A673 (cell line): ENCODE data around the gene CH25H. TPM values are rescaled to one million over a fixed set of nuclear protein-coding genes. Genes with fewer than 3 reads are reported as not detected.
"Not testable (repeated sequence)": the region's sequence is repeated elsewhere in the genome, so short reads cannot be mapped to it uniquely, and the experiment has no call there.

Experiments
- Bru-seq: library from RNA; stranded (reverse); fragments of 400-500 nt; gene quantifications from one replicate; lab custom pipeline; 2021; lab: Mats Ljungman, UMichigan
- BruChase-seq, 2 experiments: library from RNA; stranded (reverse); fragments of 400-500 nt; gene quantifications; one replicate each; lab custom pipeline; 2021; lab: Mats Ljungman, UMichigan
- BruUV-seq: library from RNA; stranded (reverse); fragments of 400-500 nt; replicated peaks from 2 replicates; lab custom pipeline; 2021; lab: Mats Ljungman, UMichigan
- CTCF ChIA-PET: fragments of 300-600 bp; sonication (Branson Sonifier 250); formaldehyde crosslinking; loops from one replicate; lab custom pipeline; 2022; ENCODE audit warnings: antibody characterized with exemption; lab: Charles Lee
- POLR2A ChIA-PET: fragments of 300-600 bp; sonication (Branson Sonifier 250); formaldehyde crosslinking; loops from one replicate; lab custom pipeline; 2022; ENCODE audit warnings: antibody characterized with exemption; ENCODE audit not compliant: low non-redundant PET; lab: Charles Lee
- DNase-seq: peaks from one replicate; pipeline ENCODE4 v3.0.0-alpha.2; 2015; ENCODE audit warnings: low spot score
- H3K27ac ChIP-seq: fragments of 200-600 bp; sonication (generic); 2 replicates; pipeline ENCODE4 v1.5.1; 2016; ENCODE audit warnings: mixed run types, low read depth, mild to moderate bottlenecking, mixed read lengths, antibody characterized with exemption, low read length; ENCODE audit not compliant: poor library complexity, severe bottlenecking
- H3K27me3 ChIP-seq: fragments of 200-600 bp; sonication (generic); replicated peaks from 2 replicates; pipeline ENCODE4 v1.6.1; 2017; ENCODE audit warnings: mixed run types, low read depth, mild to moderate bottlenecking, mixed read lengths, antibody characterized with exemption, low read length; ENCODE audit not compliant: insufficient read depth, poor library complexity
- H3K36me3 ChIP-seq: fragments of 200-600 bp; sonication (generic); 2 replicates; pipeline ENCODE4 v1.6.1; 2016; ENCODE audit warnings: mixed run types, mild to moderate bottlenecking, mixed read lengths, antibody characterized with exemption, low read length; ENCODE audit not compliant: insufficient read depth, poor library complexity, severe bottlenecking
- H3K4me1 ChIP-seq: fragments of 200-600 bp; sonication (generic); 2 replicates; pipeline ENCODE4 v1.6.1; 2017; ENCODE audit warnings: mixed run types, mild to moderate bottlenecking, mixed read lengths, antibody characterized with exemption, low read length; ENCODE audit not compliant: insufficient read depth, poor library complexity, severe bottlenecking
- H3K4me3 ChIP-seq: fragments of 200-600 bp; sonication (generic); 2 replicates; pipeline ENCODE4 v1.5.1; 2016; ENCODE audit warnings: low read depth, mixed run types, mild to moderate bottlenecking, mixed read lengths, low read length; ENCODE audit not compliant: poor library complexity, severe bottlenecking
- H3K9me3 ChIP-seq: fragments of 200-600 bp; sonication (generic); 2 replicates; pipeline ENCODE4 v1.6.1; 2016; ENCODE audit warnings: mixed run types, low read depth, mild to moderate bottlenecking, mixed read lengths, antibody characterized with exemption, low read length; ENCODE audit not compliant: poor library complexity, severe bottlenecking
- CTCF ChIP-seq: fragments of 300-800, 200-600 bp; sonication (generic); conservative IDR thresholded peaks from 2 replicates; pipeline ENCODE4 v1.5.1; 2017; ENCODE audit warnings: low read depth, mild to moderate bottlenecking, antibody characterized with exemption, low read length, moderate library complexity, mixed read lengths
- EZH2 ChIP-seq: fragments of 200-600 bp; sonication (generic); IDR thresholded peaks from 2 replicates; pipeline ENCODE4 v1.6.1; 2017; ENCODE audit warnings: borderline replicate concordance, low read depth, mild to moderate bottlenecking, mixed read lengths, antibody characterized with exemption, low read length; ENCODE audit not compliant: poor library complexity, severe bottlenecking
- intact Hi-C: fragments of 100-400 bp; cut with micrococcal nuclease; formaldehyde crosslinking; loops from one replicate; pipeline ENCODE4 v1.10.0; 2022; ENCODE audit not compliant: unreplicated experiment
- long read RNA-seq: library from polyadenylated mRNA; stranded (forward); transcript quantifications from one replicate; pipeline ENCODE4 v2.0.0, GENCODE V29; 2022
- total RNA-seq: library from RNA; stranded (reverse); gene quantifications from 2 replicates; pipeline ENCODE4 v1.2.3, GENCODE V29; 2021

CH25H gene, protein sequence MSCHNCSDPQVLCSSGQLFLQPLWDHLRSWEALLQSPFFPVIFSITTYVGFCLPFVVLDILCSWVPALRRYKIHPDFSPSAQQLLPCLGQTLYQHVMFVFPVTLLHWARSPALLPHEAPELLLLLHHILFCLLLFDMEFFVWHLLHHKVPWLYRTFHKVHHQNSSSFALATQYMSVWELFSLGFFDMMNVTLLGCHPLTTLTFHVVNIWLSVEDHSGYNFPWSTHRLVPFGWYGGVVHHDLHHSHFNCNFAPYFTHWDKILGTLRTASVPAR
- total RNA-seq (0.42 and 0.56 TPM in 2 replicates), Bru-seq, nascent RNA (percentile 40 among the genes with signal in this experiment), BruChase-seq, experiment 1, labeled RNA remaining after a 2-hour chase (percentile 34 among the genes with signal in this experiment), BruChase-seq, experiment 2, labeled RNA remaining after a 6-hour chase (not detected)
- long read RNA-seq, result 0 reads

DNA sequence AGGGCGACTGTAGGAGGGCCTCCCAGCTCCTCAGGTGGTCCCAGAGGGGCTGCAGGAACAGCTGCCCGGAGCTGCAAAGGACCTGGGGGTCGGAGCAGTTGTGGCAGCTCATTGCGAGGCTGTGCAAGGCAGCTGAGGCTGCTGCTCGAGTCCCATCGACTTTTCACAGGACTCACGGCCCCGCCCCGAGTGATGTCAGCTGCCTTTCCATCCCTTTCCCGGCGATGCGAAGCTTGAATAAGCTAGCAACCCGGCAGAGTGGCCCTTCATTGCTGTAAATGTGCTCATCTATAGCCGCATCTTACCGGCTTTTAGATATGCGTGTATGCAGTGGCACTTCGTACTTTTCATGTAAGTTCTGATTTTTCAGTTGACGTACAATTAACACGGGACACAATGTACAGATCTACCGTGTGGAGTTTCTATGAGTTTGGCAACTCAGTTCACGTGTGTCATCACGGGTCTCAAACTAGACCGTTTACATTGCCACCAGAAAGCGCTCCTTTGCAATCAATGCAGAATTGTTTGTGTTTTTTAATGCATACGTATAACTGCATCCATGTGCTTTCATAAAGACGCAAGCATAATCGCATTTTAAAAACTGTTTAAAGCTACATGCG is at the start of gene CH25H:
Gene CH25H, minus strand, starts transcription at position 137 of the 620 bp plus-strand sequence. Its CDS starts 25 bp downstream, at position 112.
- no peak within 1 kb of the TSS for H3K27ac ChIP-seq

DNA sequence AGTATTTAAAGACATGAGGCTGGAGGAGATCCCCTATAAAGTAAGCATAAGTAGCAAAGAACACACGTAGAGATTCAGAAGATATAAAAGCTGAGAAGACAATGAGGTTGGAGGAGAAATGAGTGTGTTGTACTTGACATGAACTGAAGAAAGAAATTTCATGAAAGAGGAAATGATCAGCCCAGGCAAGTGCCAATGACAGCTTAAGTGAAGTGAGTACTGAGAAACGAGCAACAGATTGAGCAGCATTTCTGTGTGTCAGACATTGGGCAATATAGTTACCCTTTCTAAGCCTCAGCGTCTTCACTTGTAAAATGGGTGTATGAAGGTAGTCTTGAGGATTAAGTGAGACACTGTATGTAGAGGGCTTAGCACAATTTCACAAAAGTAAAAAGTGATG is 49.2 kb upstream of the CH25H start:
- ChIA-PET POLR2A (no interaction called here), CTCF (no interaction called here)
- BruUV-seq, result no TSS peak

More for the DNA sequence above, at the start of gene CH25H:
- peaks cover 4% of the 10 kb centered on the region for H3K4me1 ChIP-seq
- no peak for TF ChIP-seq EZH2
- no peak for TF ChIP-seq CTCF
- no TSS peak for BruUV-seq
- DNase-seq, result peak; percentile 87
- H3K9me3 ChIP-seq, result no peaks in the 10 kb centered on the region
- H3K27me3 ChIP-seq, result no peaks in the 10 kb centered on the region
- ChIA-PET CTCF (interaction anchor here (0.5 to 1.2 kb wide), 4 partner anchors 121 to 273 kb away, joined by 3 to 7 read pairs (median 3); no protein-coding TSS in a partner anchor), POLR2A (interaction anchor here (0.6 kb wide), 1 partner anchor 254 kb away, joined by 6 read pairs; no protein-coding TSS in a partner anchor)
- H3K4me3 ChIP-seq, result peak within 1 kb of the TSS; percentile 51
- intact Hi-C loops, result no loop called here
- no peaks in the 10 kb centered on the region for H3K36me3 ChIP-seq

DNA sequence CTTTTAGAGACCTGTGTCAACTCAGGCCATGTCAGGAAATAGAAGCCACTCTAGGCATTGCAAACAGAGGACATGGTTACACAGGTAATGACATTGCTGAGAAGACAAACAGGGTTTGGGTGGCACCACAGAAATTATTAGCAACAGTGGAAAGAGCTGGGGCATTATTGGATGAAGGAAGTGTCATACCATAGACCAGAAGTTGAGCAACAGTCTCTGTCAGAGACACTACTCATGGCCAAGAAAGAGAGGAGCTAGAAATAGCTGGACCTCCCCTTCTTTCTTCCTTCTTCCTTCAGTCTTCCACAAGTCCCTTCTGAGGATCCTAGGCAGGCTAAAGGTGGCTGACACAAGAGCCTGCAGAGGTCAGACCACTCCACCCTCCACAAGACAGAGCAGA is 48.7 kb upstream of the CH25H start:
- intact Hi-C loops, result no loop called here
- POLR2A ChIA-PET, result no interaction called here
- Histone ChIP-seq H3K36me3 (no peaks in the 10 kb centered on the region), H3K4me3 (no peak overlapping the region), H3K4me1 (peaks cover 10% of the 10 kb centered on the region), H3K9me3 (peaks cover 4% of the 10 kb centered on the region), H3K27ac (no peak overlapping the region), H3K27me3 (no peaks in the 10 kb centered on the region)
- CTCF ChIA-PET, result interaction anchor here (0.6 kb wide), 1 partner anchor 215 kb away, joined by 7 read pairs; no protein-coding TSS in a partner anchor
- BruUV-seq, result no TSS peak
- TF ChIP-seq CTCF, result no peak
- DNase-seq, result no peak

More for the DNA sequence above, 49.2 kb upstream of the CH25H start:
- no peak for DNase-seq
- H3K9me3 ChIP-seq, result peaks cover 4% of the 10 kb centered on the region
- peaks cover 11% of the 10 kb centered on the region for H3K4me1 ChIP-seq
- no peaks in the 10 kb centered on the region for H3K36me3 ChIP-seq
- no peak overlapping the region for H3K4me3 ChIP-seq
- TF ChIP-seq EZH2 (no peak), CTCF (no peak)
- H3K27me3 ChIP-seq, result no peaks in the 10 kb centered on the region
- H3K27ac ChIP-seq, result no peak overlapping the region
- intact Hi-C loops, result no loop called here

DNA sequence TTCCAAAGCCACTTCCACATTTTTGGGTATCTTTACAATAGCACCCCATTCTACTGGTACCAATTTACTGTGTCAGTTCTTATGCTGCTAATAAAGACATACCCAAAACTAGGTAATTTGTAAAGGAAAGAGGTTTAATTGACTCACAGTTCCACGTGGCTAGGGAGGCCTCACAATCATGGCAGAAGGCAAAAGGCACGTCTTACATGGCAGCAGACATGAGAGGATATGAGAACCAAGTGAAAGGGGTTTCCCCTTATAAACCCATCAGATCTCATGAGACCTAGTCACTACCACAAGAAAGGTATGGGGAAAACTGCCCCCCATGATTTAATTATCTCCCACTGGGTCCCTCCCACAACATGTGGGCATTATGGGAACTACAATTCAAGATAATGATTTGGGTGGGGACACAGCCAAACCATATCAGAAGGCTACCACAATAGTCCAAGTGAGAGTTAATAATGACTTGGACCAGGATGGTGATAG is 48.0 kb upstream of the CH25H start:
- BruUV-seq, DNase-seq, intact Hi-C loops, POLR2A ChIA-PET, H3K9me3 ChIP-seq, H3K4me1 ChIP-seq, H3K27ac ChIP-seq, H3K36me3 ChIP-seq, H3K4me3 ChIP-seq, H3K27me3 ChIP-seq: not testable (repeated sequence)
- CTCF ChIA-PET, result interaction anchor here (0.6 kb wide), 1 partner anchor 216 kb away, joined by 7 read pairs; no protein-coding TSS in a partner anchor
